ENCODE results near the gene THSD7A.

DNA sequence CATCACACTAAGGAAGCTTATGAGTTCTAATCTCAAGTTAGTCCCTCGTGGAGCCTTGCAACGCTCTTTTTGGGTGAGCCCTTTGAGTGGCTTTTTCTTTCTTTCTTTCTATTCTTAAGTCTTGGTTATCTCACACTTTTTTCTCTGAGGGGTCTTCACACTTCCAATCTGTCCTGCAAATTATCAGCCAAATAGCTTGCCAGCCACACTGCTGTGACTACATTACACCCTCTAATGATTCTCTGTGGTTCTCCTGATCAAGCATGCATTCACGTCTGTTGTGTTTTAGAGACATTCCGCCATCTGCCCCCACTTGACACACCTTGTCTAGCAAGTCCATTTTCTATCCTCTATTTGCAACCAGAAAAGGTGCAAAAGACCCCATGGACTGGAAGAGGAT lies 340.2 kb downstream of the THSD7A start:
- TF ChIP-seq, protein P1, sequence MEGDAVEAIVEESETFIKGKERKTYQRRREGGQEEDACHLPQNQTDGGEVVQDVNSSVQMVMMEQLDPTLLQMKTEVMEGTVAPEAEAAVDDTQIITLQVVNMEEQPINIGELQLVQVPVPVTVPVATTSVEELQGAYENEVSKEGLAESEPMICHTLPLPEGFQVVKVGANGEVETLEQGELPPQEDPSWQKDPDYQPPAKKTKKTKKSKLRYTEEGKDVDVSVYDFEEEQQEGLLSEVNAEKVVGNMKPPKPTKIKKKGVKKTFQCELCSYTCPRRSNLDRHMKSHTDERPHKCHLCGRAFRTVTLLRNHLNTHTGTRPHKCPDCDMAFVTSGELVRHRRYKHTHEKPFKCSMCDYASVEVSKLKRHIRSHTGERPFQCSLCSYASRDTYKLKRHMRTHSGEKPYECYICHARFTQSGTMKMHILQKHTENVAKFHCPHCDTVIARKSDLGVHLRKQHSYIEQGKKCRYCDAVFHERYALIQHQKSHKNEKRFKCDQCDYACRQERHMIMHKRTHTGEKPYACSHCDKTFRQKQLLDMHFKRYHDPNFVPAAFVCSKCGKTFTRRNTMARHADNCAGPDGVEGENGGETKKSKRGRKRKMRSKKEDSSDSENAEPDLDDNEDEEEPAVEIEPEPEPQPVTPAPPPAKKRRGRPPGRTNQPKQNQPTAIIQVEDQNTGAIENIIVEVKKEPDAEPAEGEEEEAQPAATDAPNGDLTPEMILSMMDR (conservative IDR thresholded peaks at IDR 0.05) = no peak
- TF ChIP-seq EZH2 (IDR thresholded peaks at IDR 0.05; ENCODE audit: low read depth) = no peak
